Hepatocyte (in vitro differentiated cells): Measurements from ENCODE around the gene MOSMO.

ENCODE experiments used
- CTCF ChIP-seq: fragments of 200-600 bp; sonication (generic); IDR thresholded peaks from 2 replicates; pipeline ENCODE4 v1.5.1; 2016; ENCODE audit warnings: antibody characterized with exemption, mild to moderate bottlenecking; ENCODE audit not compliant: poor library complexity
- EZH2phosphoT487 ChIP-seq: fragments of 200-600 bp; sonication (generic); IDR thresholded peaks from one replicate; pipeline ENCODE4 v1.6.1; 2018; ENCODE audit warnings: antibody characterized with exemption, mild to moderate bottlenecking, low read depth, moderate library complexity; ENCODE audit not compliant: unreplicated experiment, severe bottlenecking

GRCh38 chr16:22099256-22099975, 91.5 kb downstream of the MOSMO start:
- no peak for TF ChIP-seq EZH2phosphoT487
- TF ChIP-seq CTCF, result no peak
